ENCODE data around the gene OR51G2.

- TF ChIP-seq CTCF (IDR thresholded peaks at IDR 0.05) (no peak), POLR2A (IDR thresholded peaks at IDR 0.05) (no peak), EP300 (IDR thresholded peaks at IDR 0.05) (no peak)
Measured at GRCh38 chr11:4886186-4886585, 33.0 kb downstream of the OR51G2 start.
